BE2C (cell line): ENCODE results near the gene JADE2.

Experiments
- DNase-seq: peaks from one replicate; pipeline ENCODE4 v3.0.0-alpha.2; 2020
- H3K27me3 ChIP-seq: fragments of 250-450 bp; sonication (Bioruptor Pico); 2 replicates; pipeline ENCODE4 v1.5.1; 2020; ENCODE audit warnings: mild to moderate bottlenecking
- H3K36me3 ChIP-seq: fragments of 250-450 bp; sonication (Bioruptor Pico); 2 replicates; pipeline ENCODE4 v1.5.1; 2020; ENCODE audit warnings: mild to moderate bottlenecking
- H3K4me1 ChIP-seq: fragments of 250-450 bp; sonication (Bioruptor Pico); 2 replicates; pipeline ENCODE4 v1.5.1; 2020
- H3K4me3 ChIP-seq: 2 replicates; pipeline ENCODE4 v1.5.1; 2011; ENCODE audit warnings: low read depth, low read length
- H3K9me3 ChIP-seq: fragments of 250-450 bp; sonication (Bioruptor Pico); 2 replicates; pipeline ENCODE4 v1.5.1; 2020
- CTCF ChIP-seq: IDR thresholded peaks from 2 replicates; pipeline ENCODE4 v1.5.1; 2012; ENCODE audit warnings: mild to moderate bottlenecking, low read depth, low read length

Gene JADE2

GRCh38 chr5:134539732-134540131 is 14.3 kb downstream of the JADE2 start:
- H3K36me3 ChIP-seq: no peaks in the 10 kb centered on the region; the same call in 1 of the 2 replicates
- H3K4me1 ChIP-seq: no peaks in the 10 kb centered on the region
- no peak for DNase-seq
- TF ChIP-seq CTCF: no peak
- no peaks in the 10 kb centered on the region for H3K9me3 ChIP-seq
- no peaks in the 10 kb centered on the region for H3K27me3 ChIP-seq
- H3K4me3 ChIP-seq: no peak overlapping the region

- H3K36me3 ChIP-seq: no peaks in the 10 kb centered on the region; the same call in none of the 2 replicates
- TF ChIP-seq CTCF: no peak
- no peak for DNase-seq
- no peaks in the 10 kb centered on the region for H3K4me1 ChIP-seq
- H3K4me3 ChIP-seq: no peak overlapping the region
- H3K27me3 ChIP-seq: no peaks in the 10 kb centered on the region
- no peaks in the 10 kb centered on the region for H3K9me3 ChIP-seq
Observed at GRCh38 chr5:134540747-134541733, 15.6 kb downstream of the JADE2 start.

GRCh38 chr5:134541736-134542376 is 16.4 kb downstream of the JADE2 start:
- TF ChIP-seq CTCF: no peak
- H3K9me3 ChIP-seq: no peaks in the 10 kb centered on the region
- H3K4me1 ChIP-seq: no peaks in the 10 kb centered on the region
- no peaks in the 10 kb centered on the region; the same call in none of the 2 replicates for H3K36me3 ChIP-seq
- DNase-seq: no peak
- H3K27me3 ChIP-seq: no peaks in the 10 kb centered on the region
- no peak overlapping the region for H3K4me3 ChIP-seq

GRCh38 chr5:134543820-134544614 is 18.5 kb downstream of the JADE2 start:
- H3K4me3 ChIP-seq: no peak overlapping the region
- H3K36me3 ChIP-seq: no peaks in the 10 kb centered on the region; the same call in none of the 2 replicates
- peak; percentile 27 for DNase-seq
- no peak for TF ChIP-seq CTCF
- no peaks in the 10 kb centered on the region for H3K27me3 ChIP-seq
- no peaks in the 10 kb centered on the region for H3K4me1 ChIP-seq
- H3K9me3 ChIP-seq: no peaks in the 10 kb centered on the region

- Histone ChIP-seq H3K4me1 (no peaks in the 10 kb centered on the region), H3K27me3 (no peaks in the 10 kb centered on the region), H3K9me3 (no peaks in the 10 kb centered on the region), H3K4me3 (no peak overlapping the region), H3K36me3 (no peaks in the 10 kb centered on the region; the same call in none of the 2 replicates)
- no peak for DNase-seq
- no peak for TF ChIP-seq CTCF
Observed at GRCh38 chr5:134545070-134545868, 19.8 kb downstream of the JADE2 start.
